GM12892 (cell line): ENCODE data around the gene SPAG8.

Source experiments
- POLR2A ChIP-seq: IDR thresholded peaks from 2 replicates; pipeline ENCODE4 v1.6.1; 2011; ENCODE audit warnings: low read depth, low read length, control low read depth
- POLR2AphosphoS5 ChIP-seq: IDR thresholded peaks from 2 replicates; pipeline ENCODE4 v1.6.1; 2011; ENCODE audit warnings: low read depth, low read length, control low read depth

DNA sequence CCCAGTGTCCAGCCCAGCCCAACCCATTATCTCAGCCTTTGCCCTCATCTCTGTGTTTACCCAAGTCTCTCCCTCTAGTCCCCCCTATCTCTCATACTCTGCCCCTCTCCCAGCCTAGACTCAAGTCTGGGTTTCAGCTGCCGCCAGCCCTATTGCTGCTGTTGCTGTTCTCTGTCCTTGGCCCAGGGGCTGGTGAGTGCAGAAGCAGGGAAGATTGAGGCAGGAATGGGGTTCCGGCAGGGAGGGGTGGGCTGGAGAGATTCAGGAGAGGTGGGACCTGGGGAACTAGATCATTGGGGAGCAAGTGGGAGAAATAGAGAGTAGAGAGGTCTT, 17.7 kb upstream of the SPAG8 start:
- TF ChIP-seq POLR2A, result no peak
- no peak for TF ChIP-seq POLR2AphosphoS5
